Stimulated activated CD8-positive, alpha-beta memory T cell treated with anti-CD3 and anti-CD28 coated beads, Interleukin-12 subunit alpha, Interleukin-12 subunit beta, amount 100 ng/mL, for 24 hours (primary cell): ENCODE results near the gene MAP3K3.

ENCODE experiments used
- DNase-seq: peaks from one replicate; pipeline ENCODE4 v3.0.0-alpha.2; 2020; ENCODE audit errors: extremely low read depth

MAP3K3 gene

DNA sequence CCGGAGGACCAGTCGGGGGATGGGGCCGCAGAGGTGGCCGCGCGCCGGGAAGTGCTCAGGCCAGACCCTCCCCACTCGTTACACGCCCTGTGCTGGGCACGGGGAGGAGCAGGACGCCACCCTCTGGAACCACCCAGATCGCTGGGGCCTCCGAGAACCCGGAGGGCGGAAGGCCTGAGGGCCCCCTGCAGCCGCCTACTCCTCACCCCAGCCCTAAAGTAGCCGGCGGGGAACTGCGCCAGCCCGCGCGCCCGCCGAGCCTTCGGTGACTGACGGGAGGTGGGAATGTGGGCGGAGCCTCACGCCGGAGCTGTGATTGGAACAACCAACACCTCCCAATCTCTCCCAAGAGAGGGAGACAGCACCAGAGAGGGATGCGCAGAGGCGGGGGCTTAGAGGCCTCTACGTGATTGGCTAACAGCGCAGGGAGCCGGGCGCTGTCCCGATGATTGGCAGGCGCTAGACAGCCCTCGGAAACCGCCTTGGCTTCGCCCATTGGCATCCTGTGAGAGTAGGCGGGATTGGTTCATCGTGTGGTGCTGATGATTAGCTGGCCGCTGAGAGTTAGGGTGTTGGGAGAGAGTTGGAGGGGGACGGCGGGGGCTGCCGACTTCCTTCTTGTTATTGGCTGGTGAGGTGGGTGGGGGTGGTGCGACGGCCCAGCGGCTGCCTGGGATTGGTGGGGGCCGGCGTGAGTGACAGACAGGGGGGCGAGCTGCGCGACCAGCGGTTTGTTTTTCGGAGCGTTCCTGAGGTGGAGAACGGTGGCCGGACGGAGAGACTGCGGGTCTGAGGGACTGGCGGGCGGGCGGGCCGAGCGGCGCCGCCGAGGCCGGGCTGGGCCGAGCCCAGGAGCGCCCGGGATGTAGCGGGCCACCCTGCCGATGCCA lies at the start of gene MAP3K3:
Gene MAP3K3, plus strand, starts transcription at position 734 of the 890 bp plus-strand sequence. CDS start 343 bp downstream, outside the sequence.
- peak; percentile 95 for DNase-seq

DNA sequence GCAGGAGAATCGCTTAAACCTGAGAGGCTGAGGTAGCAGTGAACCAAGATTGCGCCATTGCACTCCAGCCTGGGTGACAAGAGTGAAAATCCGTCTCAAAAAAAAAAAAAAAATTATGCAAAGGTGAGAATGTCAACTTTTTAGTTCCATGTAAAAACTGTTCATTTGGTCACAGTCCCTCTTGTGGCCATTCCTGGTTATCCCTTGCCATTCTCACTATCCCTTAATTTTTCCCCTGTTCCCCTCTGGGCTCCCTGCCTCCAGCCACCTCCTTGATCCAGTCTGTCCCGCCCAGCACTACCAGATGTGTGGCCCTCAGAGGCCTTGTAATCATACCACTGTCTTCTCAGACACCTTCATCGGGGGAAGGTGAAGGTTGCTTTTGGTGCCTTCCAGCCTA lies 48.6 kb upstream of the MAP3K3 start:
- DNase-seq: no peak

DNA sequence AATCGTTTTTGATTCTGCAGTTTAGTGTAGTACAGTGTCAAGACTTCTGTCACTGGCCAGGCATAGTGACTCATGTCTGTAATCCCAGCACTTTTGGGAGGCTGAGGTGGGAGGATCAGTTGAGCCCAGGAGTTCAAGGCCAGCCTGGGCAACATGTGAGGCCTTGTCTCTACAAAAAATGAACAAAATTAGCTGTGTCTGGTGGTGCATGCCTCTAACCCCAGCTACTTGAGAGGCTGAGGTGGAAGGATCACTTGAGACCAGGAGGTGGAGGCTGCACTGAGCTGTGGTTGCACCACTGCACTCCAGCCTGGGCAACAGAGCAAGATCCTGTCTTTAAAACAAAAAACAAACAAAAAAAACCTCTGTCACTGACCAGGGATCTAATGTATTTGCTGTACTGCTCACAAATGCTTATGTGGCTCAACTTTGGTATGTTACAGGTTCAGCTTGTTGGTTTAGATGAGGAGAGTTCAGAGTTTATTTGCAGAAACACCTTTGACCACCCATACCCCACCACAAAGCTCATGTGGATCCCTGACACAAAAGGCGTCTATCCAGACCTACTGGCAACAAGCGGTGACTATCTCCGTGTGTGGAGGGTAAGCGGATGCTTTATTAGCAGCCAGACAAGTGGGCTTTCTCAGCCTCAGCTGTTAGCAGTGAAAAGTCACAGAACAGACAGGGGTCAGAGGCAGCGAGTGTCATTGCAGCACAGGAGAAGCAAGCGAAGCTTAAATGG lies 44.0 kb upstream of the MAP3K3 start:
- DNase-seq: no peak

DNA sequence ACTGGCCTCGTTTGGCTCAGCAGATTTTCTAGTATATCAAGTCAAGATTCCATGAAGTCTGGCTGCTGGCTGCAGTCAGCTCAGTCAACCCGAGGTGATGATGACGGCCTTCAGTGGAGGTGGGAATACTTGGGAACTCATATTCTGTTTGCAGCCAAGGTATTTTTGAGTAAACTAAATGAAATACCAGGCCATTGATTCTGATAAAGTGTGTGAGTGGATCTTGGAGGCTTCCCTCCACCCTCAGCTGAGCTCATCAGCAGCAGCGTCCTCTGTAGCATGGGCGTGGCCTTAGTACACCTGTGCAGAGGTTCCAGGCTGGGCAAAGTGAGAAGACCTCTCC lies 43.5 kb upstream of the MAP3K3 start:
- DNase-seq: no peak

DNA sequence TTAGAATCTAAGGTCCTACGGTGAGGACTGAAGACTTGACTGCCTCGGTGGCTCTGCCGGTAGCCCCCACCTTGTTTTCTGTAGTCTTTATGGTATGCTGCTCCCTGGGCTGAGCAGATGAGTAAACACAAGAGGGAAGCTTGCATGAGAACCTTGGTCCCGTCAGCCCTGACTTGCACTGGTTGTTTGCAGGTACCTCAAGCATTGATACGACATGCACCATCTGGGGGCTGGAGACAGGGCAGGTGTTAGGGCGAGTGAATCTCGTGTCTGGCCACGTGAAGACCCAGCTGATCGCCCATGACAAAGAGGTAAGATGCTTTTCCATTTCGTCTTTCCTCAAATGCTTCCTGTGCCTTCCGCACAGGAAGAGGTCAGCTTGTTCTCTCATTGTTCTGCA lies 42.6 kb upstream of the MAP3K3 start:
- no peak for DNase-seq

DNA sequence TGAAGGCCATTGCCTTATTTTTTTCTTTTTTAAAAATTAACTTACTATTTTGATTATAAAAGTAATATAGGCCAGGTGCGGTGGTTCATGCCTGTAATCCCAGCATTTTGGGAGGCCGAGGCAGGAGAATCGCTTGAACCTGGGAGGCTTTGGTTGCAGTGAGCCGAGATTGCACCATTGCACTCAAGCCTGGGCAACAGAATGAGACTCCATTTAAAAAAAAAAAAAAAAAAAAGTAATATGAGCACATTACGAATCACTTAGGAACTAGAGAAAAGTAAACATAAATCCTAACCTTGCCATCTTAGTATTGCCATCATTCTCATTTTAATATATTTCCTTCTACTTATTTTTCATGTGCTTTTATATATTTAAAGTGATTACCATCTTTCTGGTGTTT lies 34.4 kb upstream of the MAP3K3 start:
- no peak for DNase-seq

DNA sequence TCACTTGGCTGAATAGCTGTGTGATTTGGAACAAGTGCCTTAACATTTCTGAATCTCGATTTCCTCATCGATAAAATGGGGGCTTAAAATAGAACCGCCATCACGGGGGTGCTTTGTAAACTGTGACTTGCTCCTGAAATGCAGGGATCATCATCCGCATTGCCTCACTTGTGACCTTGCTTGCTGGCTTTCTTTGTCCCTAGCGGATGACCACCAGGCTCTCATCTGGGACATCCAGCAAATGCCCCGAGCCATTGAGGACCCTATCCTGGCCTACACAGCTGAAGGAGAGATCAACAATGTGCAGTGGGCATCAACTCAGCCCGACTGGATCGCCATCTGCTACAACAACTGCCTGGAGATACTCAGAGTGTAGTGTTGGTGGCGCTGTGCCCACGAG lies 33.4 kb upstream of the MAP3K3 start:
- no peak for DNase-seq

DNA sequence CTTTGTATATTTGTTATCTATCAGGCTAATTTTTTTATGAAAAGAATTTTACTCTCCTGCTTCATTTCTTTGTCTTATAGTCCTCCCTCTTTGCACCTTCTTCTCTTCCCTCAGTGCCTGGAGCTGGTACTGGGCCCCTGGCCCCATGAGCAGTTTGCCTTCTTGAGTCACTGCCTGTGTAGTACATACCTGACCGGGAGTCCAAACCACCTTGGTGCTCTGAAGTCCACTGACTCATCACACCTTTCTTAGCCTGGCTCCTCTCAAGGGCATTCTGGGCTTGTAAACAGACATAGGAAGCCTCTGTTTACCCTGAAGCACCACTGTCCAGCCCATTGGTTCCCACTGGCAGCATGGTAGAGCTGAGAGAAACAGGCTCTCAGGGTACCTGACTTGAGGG lies 32.6 kb upstream of the MAP3K3 start:
- DNase-seq: no peak

DNA sequence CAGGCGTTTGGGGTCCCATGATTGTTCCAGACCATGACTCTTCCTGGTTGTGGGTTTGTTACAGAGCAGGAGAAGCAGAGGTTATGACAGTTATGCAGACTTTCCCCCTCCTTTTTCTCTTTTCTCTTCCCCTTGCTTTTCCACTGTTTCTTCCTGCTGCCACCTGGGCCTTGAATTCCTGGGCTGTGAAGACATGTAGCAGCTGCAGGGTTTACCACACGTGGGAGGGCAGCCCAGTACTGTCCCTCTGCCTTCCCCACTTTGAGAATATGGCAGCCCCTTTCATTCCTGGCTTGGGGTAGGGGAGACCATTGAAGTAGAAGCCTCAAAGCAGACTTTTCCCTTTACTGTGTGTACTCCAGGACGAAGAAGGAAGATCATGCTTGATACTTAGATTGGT lies 29.4 kb upstream of the MAP3K3 start:
- DNase-seq: no peak

DNA sequence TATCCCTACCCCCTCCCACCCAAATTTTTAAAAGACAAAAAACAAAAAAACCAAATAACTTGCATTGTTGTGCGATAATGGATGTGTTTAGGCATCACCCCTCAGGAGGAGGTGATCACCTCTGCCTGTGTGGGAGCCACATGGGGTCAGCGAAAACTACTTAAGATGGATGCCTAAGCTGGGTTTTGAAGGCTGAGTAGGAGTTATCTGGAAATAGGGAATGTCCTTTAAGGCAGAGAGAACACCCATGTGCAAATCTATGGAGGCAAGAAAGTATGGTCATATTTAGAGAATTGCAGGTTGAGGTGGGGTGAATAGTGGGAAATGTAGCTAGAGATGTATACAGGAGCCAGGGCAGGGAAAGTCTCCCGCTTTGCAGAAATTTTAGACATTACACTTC lies 27.1 kb upstream of the MAP3K3 start:
- DNase-seq: no peak

DNA sequence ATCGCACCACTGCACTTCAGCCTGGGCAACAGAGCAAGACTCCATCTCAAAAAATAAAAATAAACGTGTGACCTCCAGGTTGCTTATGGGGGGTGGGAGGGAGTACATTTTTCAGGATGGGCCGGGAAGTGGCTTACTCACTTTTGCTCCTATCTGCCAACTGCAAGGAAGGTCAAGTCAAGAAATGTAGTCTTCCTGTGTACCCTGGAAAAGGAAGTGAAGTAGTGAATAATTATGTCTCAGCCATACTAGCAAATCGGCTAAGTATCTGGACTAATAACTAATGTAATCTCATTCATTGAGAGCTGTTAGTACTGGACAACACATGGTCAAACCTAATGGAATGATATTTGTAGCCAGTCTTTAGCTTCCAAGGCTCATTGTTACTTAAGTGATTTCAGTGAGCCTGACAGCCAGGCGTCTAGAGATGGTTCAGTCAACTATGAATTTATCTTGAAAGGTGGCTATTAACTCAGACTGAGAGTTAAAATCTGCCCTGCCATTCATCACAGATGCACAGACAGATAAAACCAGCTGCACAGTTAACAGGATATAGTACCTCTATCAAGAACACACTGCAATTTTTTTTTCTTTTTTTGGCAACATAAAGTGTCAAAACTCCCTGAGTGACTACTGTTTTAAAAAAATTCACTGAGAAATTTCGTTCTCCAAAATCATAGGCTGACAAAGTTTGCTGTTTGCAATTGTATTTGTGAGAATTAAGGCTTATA lies 25.2 kb upstream of the MAP3K3 start:
- DNase-seq: no peak

DNA sequence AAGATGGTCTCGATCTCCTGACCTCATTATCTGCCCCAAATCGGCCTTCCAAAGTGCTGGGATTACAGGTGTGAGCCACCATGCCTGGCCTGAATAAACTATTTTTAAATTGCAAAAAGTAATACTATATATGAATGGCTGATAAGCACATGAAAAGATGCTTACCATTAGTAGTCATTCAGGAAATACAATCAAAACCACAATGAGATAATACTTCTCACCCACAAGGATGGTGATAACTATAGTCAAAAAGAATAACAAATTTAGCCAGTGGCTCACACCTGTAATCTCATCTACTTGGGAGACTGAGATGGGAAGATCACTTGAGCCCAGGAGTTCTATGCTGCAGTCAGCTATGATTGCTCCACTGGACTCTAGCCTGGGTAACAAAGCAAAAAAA lies 23.9 kb upstream of the MAP3K3 start:
- DNase-seq: no peak

DNA sequence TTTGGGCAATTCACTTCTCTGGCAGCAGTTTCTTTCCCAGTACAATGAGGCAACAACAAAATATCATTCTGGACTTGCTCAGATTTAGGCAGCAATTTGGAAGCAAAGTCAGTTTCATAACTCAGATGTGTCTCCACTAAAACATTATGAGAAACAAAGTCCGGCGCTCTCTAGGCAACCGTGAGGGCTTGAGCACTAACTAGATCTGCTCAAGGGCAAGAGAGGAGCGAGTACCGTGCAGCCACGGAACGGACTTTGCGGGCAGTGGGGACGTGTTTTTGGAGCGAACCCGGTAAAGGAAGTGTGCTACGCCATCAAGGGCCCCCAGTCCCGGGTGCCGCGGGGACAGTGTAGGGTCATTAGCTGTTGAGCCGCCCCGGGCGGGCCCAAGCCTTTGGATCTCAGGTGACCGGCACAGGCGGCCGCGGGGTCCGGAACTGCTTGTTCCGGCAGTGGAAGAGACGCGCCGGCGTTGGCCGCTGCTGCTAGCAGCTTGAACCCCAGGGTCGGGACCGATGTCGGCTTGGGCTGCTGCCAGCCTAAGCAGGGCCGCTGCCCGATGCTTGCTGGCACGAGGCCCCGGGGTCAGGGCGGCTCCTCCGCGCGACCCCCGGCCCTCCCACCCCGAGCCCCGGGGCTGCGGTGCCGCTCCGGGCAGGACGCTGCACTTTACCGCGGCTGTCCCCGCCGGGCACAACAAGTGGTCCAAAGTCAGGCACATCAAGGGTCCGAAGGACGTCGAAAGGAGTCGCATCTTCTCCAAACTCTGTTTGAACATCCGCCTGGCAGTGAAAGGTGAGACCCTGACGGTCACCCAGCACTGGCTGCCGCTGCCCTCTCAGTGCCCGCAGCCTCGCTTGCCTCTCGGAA lies 21.4 kb upstream of the MAP3K3 start, which contains the start of gene TACO1:
Gene TACO1, plus strand, starts transcription at position 327 of the 870 bp plus-strand sequence. Its CDS starts 189 bp downstream, at position 516.
- peak; percentile 49 for DNase-seq

DNA sequence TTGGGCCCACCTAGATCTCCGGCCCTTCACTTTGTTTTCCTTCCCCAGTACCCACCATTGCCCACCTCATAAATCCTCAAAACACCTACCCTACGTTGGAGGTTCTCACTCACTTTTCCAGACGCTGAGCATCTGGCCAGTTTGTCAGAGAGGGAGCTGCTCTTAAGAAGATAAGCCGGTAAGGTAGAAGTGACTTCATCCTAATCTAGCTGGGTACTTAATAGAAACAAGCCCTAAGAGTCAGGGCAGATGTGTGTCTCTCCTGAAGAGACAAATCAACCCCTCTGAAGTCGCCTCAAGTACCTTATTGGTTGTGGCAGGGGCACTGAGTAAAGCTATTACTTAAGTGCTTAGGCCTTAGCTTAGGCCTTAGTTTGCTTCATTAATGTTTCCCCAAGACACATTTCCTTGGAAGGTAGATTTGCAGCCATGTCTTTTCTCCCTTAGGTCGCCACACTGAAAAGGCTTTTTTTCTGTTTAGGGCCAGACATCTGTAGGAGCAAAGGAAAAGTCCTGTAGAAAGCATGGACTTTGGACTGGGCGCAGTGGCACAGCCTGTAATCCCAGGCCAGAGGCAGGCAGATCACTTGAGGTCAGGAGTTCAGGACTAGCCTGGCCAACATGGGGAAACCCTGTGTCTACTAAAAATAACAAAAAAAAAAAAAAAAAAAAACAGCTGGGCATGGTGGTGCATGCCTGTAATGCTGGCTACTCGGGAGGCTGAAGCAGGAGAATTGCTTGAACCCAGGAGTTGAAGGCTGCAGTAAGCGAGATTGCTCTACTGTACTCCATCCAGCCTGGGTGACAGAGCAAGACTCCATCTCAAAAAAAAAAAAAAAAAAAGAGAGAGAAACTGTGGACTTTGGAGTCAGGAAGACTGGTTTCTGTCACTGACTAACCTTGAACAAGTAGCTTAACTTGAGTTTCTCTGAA lies 20.5 kb upstream of the MAP3K3 start:
- no peak for DNase-seq

DNA sequence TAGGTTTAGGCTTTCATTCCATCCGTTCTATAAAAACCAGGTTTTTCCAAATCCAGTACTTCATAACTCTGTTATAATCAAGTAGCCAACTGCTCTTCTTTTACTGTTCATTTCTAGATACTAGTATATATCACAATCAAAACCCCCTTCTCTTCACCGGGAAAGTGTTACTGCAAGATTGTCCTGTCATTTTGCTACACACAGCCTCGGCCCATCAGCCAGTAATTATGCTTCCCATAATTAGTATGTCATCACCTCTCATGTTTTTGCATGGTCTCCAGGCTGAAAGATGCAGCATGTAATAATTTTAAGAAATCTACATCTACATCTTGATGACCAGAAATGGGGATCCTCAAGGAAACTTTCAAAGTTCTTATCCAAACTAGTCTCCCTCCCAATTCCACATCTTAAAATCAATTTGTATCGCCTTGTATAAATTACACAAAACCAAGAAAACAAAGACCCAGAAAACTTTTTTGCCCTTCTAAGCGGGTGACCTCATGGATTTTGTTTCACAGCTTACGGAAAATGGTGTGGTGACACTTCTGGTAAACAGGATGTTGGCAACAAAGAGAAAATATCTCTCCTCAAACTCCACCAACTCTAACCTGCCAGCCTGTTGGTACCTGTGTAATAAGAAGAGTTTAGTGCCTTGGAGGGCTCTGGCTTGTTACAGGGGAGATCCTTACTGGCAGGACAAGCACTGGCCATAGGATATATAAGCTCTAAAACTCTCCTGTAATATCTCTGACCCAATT lies 12.2 kb upstream of the MAP3K3 start:
- no peak for DNase-seq

DNA sequence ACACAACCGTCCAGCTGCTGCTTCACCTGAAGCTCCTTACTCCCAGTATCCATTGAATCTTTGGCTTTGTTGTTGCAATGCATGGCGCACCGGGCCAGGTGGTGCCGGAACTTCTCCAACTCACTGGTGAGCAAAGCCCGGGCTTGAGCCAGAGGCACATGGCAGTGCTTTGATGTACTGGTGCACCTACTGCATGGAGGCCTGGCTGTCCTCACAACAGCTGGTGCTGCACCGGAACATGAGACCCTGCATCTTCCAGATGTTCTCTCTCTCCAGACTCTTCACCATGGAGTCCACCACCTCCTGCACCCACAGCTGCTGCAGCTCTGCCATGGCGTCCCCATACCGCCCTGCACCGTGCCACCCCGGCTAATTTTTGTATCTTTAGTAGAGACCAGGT lies 11.4 kb upstream of the MAP3K3 start:
- no peak for DNase-seq

DNA sequence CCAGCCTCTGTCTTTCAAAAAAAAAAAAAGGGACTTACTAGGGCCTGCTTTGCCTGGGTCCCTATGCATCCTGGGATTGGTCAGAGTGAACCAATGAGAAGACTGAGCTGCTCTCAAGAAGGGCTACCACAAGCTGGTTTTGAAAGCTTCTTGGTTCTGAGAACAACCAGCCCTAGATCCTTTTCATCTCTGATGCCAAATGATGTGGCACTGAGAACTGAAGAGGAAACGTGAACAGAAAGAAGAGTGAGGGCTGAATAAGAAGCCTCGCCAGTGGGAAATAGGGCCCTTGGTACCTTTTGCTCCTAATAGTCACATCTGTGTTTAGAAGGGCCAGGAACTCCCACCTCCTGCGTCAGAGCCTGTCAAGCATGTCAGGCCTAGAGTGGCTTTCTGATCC lies 10.9 kb upstream of the MAP3K3 start:
- no peak for DNase-seq

DNA sequence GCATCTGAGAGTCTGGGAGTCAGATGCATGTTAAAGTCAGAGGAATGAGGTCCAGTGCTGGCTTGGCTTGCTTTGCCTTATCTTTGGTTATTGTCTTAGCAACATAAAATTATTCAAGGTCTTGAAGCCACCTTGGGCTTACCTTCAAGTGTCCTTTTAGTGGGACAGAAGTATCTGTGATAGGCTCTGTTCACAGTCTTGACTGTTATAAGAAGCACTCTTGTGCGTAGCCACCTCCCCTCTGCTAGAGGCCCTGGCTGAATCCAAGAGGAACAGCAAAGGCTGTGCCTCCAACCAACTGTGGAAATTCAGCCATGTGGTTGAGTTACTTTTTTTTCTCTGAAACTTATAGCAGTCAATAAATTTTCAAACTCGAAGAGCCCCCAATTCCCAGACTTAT lies 8.6 kb upstream of the MAP3K3 start:
- DNase-seq: no peak

DNA sequence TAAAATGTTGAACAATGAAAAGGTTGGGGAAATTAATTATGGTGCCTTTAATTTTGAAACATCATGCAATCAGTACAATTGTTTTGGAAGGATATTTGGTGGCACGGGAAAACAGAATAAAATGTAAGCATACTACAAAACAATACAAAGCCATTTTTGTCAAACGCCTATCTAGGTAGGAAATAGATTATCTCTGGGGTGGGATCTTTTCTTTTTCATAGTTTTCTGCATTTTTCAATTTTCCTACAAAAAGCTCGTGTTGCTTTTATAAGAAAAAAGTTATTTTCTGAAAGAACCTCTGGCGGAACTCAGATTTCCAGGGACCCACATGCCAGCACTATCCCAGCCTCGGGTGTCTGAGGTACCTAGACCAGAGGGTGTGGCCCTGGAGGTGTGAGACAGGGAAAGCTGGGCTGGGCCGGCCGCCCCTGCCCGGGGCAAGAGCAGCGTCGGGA lies 961 bp upstream of the MAP3K3 start:
- DNase-seq: no peak
